ENCODE results near the gene LLPH.

GRCh38 chr12:66139328-66139727 lies 8.8 kb upstream of the LLPH start:
- TF ChIP-seq CTCF (conservative IDR thresholded peaks at IDR 0.05; ENCODE audit: low read depth, low read length) (no peak), EZH2 (IDR thresholded peaks at IDR 0.05; ENCODE audit: borderline replicate concordance, low read depth, low read length, poor library complexity, severe bottlenecking) (no peak)

Measured in A673 (cell line).